Kasumi-1 (cell line): Measurements from ENCODE around the gene COG5.

Experiments
- DNase-seq, 2 experiments: peaks; one replicate each; lab custom pipeline; 2025; lab: John Stamatoyannopoulos, UW

Gene COG5

DNA sequence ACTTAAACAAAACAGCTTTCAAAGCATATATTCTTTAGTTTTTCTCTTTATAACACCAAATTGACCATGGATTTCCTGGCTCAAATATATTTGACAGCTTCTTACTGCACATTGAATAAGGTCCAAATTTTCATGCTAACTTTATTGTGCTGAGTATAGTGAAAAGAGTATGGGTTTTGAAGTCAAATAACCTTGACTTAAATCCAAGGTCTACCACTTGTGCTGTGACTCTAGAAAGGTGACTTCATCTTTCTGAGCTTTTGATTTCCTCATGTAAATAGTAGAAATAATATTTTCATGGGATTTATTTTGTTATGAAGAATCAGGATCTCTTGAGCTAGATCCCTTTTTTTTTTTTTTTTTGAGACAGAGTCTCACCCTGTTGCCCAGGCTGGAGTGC, 233.2 kb downstream of the COG5 start:
- no peak for DNase-seq

GRCh38 chr7:107327986-107328569, 235.6 kb downstream of the COG5 start:
- no peak for DNase-seq

GRCh38 chr7:107326061-107326460, 237.7 kb downstream of the COG5 start:
- no peak for DNase-seq

DNA sequence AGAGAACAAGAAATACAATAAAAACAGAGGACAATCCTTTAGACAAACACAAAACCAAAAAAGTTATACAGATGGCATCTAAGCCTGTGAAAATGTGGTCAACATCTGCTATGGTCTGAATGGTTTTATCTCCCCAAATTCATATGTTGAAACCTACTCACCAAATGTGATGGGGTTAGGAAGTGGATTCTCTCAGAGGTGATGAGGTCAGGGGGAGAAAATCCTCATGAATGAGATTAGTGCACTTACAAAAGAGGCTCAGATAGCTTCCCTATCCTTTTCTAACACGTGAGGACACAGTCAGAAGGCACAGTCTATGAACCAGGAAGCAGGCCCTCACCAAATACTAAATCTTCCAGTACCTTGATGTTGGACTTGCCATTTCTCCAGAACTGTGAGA, 241.7 kb downstream of the COG5 start:
- no peak for DNase-seq

DNA sequence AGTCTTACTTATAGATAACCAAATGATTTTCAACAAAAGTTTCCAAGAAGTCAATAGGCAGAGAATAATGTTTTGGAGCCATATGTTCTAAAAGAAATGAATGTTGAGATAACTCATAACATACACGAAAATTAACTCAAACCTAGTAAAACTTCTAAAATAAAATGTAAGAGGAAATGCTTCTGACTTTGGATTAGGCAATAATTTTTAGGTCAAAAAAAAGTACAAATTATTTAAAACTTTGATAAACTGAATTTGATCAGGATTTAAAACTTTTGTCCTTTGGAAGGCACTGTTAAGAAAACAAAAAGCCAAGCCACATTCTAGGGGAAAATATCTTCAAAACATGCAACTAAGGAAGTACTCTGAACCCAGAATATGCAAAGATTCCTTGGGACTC, 242.1 kb downstream of the COG5 start:
- DNase-seq = no peak

GRCh38 chr7:107319724-107320228, 243.9 kb downstream of the COG5 start:
- DNase-seq = no peak

- no peak for DNase-seq
These were observed 245.1 kb downstream of the COG5 start for GRCh38 chr7:107318523-107319160.

- no peak for DNase-seq
These were observed 248.0 kb downstream of the COG5 start for GRCh38 chr7:107315716-107316220.

DNA sequence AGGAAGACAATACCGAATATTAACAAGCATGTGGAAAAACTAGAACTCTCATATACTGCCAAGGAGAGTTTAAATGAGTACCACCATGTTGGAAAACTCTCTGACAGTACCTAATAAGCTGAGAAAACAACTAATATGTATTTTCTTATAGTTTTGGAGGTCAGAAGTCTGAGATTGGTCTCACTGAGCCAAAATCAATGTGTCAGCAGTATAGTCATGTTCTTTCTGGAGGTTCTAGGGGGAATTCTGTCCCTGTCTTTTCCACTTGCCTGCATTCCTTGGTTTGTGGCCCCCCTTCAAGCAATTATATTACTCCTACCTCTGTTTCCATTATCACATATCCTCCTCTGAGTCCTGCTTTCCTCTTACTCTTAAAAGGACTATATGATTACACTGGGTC, 250.4 kb downstream of the COG5 start:
- DNase-seq = no peak

DNA sequence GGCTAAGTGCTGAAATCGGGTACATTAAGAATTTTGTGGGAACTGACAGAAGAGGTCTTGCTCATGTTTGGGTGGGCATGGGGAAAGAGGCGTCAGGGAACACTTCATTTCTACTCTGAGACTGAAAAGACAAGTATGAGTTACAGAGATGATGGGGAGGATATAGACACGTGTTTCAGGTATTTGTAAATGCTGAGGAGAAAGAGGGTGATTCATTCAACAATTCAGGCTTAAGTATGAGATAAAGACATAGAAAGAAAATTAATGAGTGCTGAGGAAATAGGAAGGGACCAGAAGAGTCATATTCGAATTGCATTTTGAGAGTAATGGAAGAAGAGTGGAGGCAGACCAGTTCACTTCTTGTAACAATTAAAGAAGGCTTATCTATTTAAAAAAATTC, 251.3 kb downstream of the COG5 start:
- no peak for DNase-seq

- DNase-seq = no peak
These were observed 254.4 kb downstream of the COG5 start for GRCh38 chr7:107309296-107309695.

DNA sequence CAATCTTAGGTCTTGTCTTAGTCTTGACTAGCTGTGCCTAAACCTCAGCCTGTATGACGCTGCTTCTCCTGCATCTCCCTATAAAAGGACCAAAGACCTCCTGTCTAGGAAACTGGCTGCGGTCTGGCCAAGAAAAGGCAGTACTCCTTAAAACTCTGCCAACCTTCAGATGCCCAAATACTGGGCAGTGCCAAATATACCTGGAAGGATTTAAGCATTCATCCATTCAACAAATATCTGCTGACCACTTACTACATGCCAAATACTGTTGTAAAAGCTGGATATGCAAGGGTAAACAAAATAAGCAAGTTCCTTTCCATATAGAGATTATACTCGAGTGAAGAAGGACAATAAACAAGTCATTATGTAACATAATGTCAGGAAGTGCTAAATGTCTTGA, 259.1 kb downstream of the COG5 start:
- no peak for DNase-seq

- DNase-seq = no peak
These were observed 259.7 kb downstream of the COG5 start for GRCh38 chr7:107304063-107304462.

DNA sequence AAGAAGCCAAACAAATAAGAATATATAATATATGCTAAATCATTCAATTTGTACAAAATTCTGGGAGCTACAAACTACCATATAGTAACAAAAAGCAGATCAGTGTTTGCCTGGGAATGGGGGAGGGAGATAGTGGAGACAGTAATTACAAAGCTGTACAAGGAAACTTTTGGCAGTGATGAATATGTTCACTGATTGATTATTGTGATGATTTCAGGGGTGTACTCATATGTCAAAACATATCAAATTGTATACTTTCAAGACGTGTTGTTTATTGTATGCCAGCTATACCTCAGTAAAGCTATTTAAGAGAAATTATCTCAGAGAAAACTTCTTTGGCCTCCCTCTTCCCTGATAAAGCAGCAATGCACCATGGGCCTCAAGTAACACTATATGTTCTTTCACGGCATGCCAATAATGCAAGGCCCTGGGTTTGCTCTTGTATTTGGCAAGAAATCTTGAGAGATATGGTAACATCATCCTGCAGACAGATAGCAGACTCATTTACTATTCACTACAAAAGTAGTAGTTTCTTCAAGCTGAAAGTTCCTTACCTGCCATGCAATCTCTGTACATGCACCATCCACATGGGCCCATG, 261.4 kb downstream of the COG5 start:
- DNase-seq = no peak

- DNase-seq = no peak
These were observed 269.5 kb downstream of the COG5 start for GRCh38 chr7:107294182-107294581.

DNA sequence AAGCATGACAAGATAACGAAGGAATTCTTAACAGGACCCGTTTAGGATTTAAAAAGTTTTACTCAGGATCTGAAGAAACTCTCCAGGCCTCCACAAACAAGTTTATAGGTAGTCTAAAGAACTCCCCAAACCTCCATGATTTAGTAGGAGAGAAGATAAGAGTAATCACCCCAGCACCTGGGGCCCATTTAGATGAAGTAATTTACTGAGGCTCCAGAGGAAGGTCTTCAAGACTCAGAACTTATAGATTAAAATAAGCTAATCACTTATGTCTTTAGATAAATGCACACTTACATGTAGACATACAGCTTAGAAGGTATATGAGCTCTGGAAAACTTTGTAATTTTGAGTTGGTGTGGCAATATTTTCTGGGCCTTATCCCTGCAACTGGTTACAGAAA, 271.1 kb downstream of the COG5 start:
- DNase-seq = no peak

DNA sequence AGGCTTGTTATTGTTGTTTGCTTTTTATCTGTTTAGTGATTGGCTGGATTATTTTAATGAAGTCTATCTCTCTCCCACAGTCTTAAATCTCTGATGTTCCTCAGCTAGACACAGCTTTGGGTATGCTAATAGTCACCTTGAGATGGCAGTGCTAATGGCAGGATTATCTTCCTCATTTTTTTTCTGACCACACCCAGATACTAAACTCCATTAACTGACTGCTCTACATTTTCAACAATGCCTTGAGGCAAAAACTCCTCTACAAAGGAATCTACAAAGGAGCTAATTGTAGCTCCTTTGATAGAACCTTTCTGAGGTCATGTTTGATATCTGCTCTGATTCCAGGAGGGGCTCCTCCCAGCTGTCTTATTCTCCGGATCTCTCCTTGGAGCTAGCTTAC, 272.3 kb downstream of the COG5 start:
- no peak for DNase-seq

DNA sequence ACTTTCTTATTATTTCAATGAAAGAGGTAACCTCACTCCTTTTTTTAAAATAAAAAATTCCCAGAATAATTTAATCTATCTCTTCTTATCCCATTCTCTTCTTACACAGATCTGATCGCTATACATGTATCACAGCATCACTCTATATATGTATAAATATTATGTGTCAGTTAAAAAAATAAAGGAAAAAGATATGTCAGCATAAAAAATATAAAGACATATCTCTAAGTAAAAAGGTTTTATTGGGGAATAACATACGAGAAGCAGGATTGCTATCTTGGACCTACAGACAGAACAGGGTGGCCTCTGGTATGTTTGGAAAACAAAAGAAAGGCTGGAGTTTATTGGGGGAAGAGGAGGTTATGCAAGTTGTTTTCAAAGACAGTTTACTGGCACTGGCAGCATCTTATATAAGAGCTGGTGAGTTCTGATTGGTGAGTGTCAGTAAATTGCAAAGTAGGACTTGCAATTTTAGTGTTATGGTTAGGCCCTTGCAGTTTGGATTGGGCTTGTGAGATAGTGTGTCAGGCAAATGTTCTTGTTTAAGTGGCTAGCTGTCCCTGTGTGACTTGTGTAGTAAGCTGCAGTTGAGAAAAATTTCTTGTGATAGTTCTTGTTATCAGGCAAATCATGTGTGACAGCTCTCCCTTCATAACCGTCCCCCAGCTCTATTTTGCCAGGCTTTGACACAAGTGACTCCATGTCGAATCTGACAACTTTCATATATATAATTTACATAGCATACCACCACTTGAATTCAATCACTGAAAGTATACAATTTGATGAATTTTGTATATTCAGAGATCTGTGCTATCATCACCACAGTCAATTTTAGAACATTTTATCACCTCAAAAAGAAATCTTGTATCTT, 276.7 kb downstream of the COG5 start:
- DNase-seq = no peak

- DNase-seq = no peak
These were observed 278.7 kb downstream of the COG5 start for GRCh38 chr7:107284911-107285479.

- DNase-seq = no peak
These were observed 286.4 kb downstream of the COG5 start for GRCh38 chr7:107277331-107277730.

DNA sequence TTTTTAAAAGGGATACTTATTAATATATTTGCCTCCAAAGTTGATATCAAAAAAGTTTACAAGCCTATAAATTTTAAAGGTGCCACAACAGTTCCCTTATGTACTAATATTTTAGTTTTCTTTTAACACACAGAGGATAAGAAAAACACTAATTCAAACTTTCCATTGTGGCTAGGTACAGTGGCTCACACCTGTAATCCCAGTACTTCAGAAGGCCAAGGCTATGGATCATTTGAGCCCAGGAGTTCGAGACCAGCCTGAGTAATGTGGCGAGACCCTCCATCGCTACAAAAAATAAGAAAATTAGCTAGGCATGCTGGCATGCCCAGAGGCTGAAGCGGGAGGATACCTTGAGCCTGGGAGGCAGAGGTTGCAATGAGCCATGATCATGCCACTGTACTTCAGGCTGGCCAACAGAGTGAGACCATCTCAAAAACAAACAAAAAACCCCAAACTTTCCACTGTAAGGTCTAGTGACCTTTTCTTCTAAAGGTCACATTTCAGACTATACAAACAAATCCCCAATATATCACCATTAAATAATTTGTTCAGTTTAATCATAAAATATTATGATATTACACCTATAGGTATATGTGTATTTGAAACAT, 287.4 kb downstream of the COG5 start:
- DNase-seq = no peak

- DNase-seq = no peak
These were observed 289.2 kb downstream of the COG5 start for GRCh38 chr7:107274506-107274905.
